HG02973 (cell line): ENCODE measurements around the gene C6.
"Not testable (repeated sequence)": the region's sequence is repeated elsewhere in the genome, so short reads cannot be mapped to it uniquely, and the experiment has no call there.

Experiments used
- ATAC-seq: cut with Tn5 transposase; IDR thresholded peaks from one replicate; pipeline ENCODE4 v1.9.1; 2021; ENCODE audit warnings: moderate library complexity; ENCODE audit not compliant: unreplicated experiment

Gene C6

GRCh38 chr5:41213340-41213739 is at the start of gene C6:
Gene C6 (minus strand): TSS chr5:41213532. CDS start chr5:41203230, 10,302 bp downstream.
- ATAC-seq, result no peak

DNA sequence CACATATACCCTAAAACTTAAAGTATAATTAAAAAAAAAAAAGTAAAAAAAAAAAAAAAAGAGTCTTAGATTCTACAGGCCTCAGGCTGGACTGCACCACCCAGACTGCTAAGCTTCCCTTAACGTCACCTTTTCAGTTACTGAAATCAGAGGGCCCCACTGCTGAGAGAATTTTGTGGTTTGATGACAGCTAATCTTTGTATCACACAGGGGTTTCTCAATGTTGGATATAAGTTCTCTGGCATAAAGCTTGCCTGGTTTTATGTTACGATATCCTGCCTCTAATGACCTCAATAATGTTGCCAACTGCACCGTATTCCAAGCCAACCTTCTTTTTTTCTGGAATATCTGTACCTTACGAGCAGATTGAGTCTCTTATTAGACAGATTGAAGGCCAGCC is 43.1 kb upstream of the C6 start:
- no peak for ATAC-seq

GRCh38 chr5:41253109-41253508 is 39.8 kb upstream of the C6 start:
- no peak for ATAC-seq

DNA sequence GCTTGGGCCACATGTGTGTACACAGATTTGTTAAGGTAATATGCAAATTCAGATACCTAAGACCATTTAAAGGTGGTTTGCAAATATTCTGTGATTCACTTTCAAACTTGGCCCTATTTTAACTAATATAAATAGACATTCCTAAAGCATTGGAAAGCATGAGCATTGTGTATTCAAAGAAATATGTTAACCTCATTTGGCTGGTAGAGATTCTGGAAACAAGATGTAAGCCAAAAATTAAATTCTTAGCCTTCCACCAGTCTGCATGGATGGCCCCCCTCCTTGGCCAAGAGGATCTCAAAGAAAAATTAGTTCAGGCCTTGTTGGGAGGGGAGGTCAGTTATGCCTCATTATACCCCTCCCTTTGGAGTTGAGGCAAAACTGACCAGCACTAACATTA is 38.7 kb upstream of the C6 start:
- no peak for ATAC-seq

GRCh38 chr5:41250351-41250987 is 37.1 kb upstream of the C6 start:
- ATAC-seq, result no peak

DNA sequence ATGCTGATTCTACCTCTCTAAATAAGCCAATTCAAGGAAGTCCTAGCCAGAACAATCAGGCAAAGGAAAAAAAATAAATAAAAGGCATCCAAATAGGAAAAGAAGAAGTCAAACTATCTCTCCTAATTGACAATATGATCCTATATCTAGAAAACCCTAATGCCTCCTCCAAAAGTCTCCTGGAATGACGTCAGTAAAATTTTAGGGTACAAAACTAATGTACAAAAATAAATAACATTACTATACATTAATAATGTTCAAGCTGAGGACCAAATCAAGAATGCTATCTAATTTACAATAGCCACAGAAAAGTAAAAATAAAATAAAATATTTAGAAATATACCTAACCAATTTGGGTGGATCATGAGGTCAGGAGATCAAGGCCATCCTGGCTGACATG is 33.8 kb upstream of the C6 start:
- no peak for ATAC-seq

- no peak for ATAC-seq
Measured at GRCh38 chr5:41246376-41246775, 33.0 kb upstream of the C6 start.

GRCh38 chr5:41243558-41243957 is 30.2 kb upstream of the C6 start:
- no peak for ATAC-seq

- no peak for ATAC-seq
Measured at GRCh38 chr5:41240985-41241384, 27.7 kb upstream of the C6 start.

DNA sequence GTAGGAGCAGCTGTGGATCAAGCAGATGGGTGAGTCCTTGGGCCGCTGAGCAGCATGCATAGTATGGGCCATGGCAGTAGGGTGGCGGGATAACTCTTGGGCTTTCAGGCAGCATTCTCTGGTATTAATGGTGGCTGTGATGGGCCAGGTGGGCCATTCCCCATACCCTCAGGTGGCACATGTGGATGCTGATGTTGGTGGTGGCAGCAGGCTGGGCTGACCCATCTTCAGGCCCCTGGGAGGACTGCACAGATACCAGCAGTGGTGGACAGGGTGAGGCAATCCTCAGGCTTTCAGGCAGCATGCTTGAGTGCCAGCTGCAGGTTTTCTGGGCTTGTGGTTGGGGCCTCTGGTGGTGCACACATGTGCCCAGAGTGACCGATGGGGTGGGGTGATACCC is 27.1 kb upstream of the C6 start:
- ATAC-seq, result no peak

DNA sequence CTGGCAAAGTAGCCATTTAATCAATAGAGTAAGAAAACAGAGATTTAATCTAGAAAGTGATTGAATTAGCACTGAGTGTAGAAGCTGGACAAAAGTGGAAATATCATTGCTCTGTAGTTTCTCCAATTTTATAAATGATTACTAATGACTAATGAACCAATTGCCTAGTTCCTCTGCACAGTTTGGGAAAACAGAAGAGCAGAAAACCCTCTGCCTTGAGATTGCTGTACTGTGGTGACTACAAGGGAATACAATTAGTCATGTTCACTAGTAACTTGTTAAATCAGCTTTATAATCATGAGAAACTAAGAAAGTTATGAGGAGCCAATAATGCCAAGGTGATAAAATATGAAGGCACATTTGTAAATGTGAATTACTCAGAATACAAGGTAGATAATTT is 21.1 kb upstream of the C6 start:
- ATAC-seq, result no peak

GRCh38 chr5:41232797-41233196 is 19.5 kb upstream of the C6 start:
- ATAC-seq, result no peak

DNA sequence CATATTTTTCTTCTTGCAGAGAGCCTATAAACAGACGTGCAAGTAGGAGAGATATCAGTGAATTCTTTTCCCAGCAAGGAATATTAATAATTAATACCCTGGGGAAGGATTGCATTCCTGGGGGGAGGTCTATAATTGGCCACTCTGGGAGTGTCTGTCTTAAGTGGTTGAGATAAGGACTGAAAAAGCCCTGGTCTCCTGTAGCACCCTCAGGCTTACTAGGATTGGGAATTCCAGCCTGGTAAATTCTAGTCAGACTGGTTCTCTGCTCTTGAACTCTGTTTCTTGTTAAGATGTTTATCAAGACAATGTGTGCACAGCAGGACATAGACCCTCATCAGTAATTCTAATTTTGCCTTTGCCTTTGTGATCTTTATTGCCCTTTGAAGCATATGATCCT is 16.9 kb upstream of the C6 start:
- not testable (repeated sequence) for ATAC-seq

DNA sequence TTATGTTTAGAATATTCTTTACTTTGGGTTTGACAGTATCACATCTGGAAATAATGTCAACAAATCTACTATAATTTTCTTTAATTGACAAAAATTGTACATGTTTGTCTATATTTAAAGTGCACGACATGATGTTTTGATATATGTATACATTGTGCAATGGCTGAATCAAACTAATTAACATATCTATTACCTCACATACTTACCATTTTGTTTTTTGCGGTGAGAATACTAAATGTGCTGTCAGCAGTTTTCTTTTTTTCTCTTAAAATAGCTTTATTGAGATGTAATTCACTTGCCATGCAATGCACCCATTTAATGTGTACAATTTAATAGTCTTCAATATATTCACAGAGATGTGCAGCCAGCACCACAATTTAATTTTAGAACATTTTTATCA is 10.6 kb upstream of the C6 start:
- no peak for ATAC-seq

GRCh38 chr5:41219658-41220269 is 6.4 kb upstream of the C6 start:
- no peak for ATAC-seq

DNA sequence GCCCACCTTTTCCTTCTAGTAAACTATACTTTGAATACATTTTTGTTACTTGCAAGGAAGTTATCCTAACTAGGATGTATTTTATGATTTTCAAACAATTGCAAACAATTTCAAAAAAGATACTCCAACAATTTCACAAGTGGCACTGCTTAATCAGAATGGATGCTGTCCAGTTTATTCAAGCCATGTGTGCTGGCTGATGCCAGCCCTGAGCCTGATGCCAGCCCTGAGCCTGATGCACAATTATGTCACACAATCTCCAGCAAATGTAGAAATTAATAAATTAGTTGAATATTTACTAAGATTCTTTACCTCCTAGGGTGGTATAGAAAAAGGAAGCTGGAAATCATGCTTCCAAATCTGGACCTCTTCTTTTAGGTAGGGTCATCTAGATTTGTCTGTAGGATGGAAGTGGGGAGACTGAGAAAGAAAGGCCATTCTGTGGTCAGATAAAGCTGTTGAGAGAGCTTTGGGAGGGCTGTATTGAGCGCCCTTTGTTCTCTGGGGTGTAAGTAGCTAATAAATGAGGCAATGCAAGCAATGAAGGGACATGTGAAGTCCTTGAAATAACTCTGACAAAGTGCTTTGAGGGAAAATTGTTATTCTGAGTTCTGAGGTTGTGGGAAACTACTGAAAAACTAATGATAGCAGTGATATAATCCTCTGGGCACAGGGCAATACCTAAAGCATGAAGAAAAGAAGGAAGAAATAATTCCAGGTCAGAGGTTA is 5.8 kb upstream of the C6 start:
- ATAC-seq, result no peak

GRCh38 chr5:41214182-41214581 is 850 bp upstream of the C6 start:
- no peak for ATAC-seq

DNA sequence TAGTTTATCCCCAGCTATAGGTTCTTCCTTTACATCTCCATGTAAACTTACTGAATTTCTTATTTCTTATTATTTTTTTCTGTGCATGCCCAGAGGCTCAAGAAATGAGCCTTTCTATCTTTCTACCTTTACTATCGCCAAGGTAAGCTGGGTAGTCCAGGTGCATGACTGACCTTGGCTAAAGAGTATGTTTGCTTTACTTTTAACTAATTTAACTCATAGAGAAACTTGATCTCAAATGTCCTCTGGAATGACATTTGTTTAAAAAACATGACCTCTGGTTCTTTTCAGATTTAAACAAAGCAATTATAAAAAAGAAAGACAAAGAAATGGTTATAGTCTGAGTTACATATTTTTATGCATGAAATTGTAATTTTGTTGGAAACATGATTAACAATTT is 397 bp downstream of the C6 start:
- ATAC-seq, result no peak

DNA sequence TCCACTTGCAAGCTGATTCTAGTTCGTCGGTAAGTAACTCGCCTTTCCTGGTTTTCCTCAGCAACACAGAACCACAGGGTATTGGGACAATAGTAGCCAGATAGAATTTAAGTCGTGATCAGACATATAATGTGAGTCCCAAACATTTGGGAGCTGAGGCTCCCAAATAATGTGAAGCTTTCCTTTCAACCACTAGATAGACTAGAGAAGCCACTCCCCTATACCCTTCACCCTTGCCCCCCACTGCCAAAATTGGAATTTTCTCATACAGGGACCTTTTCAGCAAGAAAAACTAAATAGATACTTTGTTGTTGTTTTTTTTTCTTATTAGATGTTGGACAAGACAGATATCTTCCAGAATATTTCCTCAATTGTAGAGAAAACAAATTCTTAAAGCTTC is 1.9 kb downstream of the C6 start:
- ATAC-seq, result no peak

DNA sequence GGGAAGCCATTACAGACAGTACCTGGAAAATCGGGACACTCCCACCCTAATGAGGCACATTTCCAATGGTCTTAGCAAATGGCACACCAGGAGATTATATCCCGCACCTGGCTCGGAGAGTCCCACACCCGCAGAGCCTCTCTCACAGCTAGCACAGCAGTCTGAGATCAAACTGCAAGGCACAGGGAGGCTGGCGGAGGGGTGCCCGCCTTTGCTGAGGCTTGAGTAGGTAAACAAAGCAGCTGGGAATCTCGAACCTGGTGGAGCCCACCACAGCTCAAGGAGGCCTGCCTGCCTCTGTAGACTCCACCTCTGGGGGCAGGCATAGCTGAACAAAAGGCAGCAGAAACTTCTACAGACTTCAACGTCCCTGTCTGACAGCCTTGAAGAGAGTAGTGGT is 7.9 kb downstream of the C6 start:
- not testable (repeated sequence) for ATAC-seq

- no peak for ATAC-seq
Measured at GRCh38 chr5:41203033-41203432, 10.3 kb downstream of the C6 start.

- no peak for ATAC-seq
Measured at GRCh38 chr5:41201082-41201772, 12.1 kb downstream of the C6 start.
